Testis (tissue), 3 donors: ENCODE data around the gene NID1. TPM values are rescaled to one million over a fixed set of nuclear protein-coding genes. Genes with fewer than 3 reads are reported as not detected.

Experiments used
- DNase-seq: peaks from one replicate; pipeline ENCODE4 v3.0.0-alpha.2; 2019
- H3K27ac ChIP-seq, 2 donors: fragments of 200-600 bp; sonication (generic); one replicate each; pipeline ENCODE4 v1.5.1; 2019
- H3K27me3 ChIP-seq: fragments of 200-600 bp; sonication (generic); one replicate; pipeline ENCODE4 v1.5.1; 2019
- H3K36me3 ChIP-seq: fragments of 200-600 bp; sonication (generic); one replicate; pipeline ENCODE4 v1.5.1; 2017; ENCODE audit warnings: low read depth; ENCODE audit errors: missing control alignments
- H3K4me1 ChIP-seq: fragments of 200-600 bp; sonication (generic); one replicate; pipeline ENCODE4 v1.5.1; 2019
- H3K4me3 ChIP-seq, 2 donors: fragments of 200-600 bp; sonication (generic); one replicate each; pipeline ENCODE4 v1.5.1; 2017 to 2019
- H3K9me3 ChIP-seq: fragments of 200-600 bp; sonication (generic); one replicate; pipeline ENCODE4 v1.5.1; 2017
- CTCF ChIP-seq, 3 experiments: fragments of 450-650 bp in 2 of 3; fragments of 200-600 bp in 1 of 3; sonication (generic) in 1 of 3; IDR thresholded peaks; one replicate each; pipeline ENCODE4 v1.5.1; 2016 to 2019; ENCODE audit warnings: antibody characterized with exemption in 3 of 3, mild to moderate bottlenecking in 2 of 3, moderate library complexity in 1 of 3
- POLR2A ChIP-seq: fragments of 450-650 bp; IDR thresholded peaks from one replicate; pipeline ENCODE4 v1.6.1; 2017; ENCODE audit warnings: antibody characterized with exemption, mild to moderate bottlenecking, moderate library complexity
- WGBS, 2 donors: methylation state at CpG; one replicate each; pipeline ENCODE4 v1.1.5; 2018; 5-methylcytosine and 5-hydroxymethylcytosine counted together
- intact Hi-C: fragments of 100-400 bp; cut with DNase I; formaldehyde crosslinking; loops from one replicate; pipeline ENCODE4 v1.15.1; 2023; ENCODE audit warnings: low total_unique reads
- polyA plus RNA-seq: library from polyadenylated mRNA; stranded (reverse); fragments of 350-450 nt; fragmentation: Illumina TruSeq; extraction: RNeasy Lipid Tissue Mini Kit (QIAGEN cat#74804); gene quantifications from one replicate; pipeline ENCODE4 v1.2.3, GENCODE V29; 2014; ENCODE audit warnings: low read depth, low replicate concordance; ENCODE audit not compliant: insufficient read depth
- total RNA-seq, 2 donors: library from RNA; depleted of rRNA; stranded (reverse); fragments of >200 nt; gene quantifications; one replicate each; pipeline ENCODE4 v1.2.3, GENCODE V29; 2016

Gene NID1
- total and polyA plus RNA-seq, 3 donors from 2014 or later, result 18.8 to 36.1 (median 21.0) TPM

DNA sequence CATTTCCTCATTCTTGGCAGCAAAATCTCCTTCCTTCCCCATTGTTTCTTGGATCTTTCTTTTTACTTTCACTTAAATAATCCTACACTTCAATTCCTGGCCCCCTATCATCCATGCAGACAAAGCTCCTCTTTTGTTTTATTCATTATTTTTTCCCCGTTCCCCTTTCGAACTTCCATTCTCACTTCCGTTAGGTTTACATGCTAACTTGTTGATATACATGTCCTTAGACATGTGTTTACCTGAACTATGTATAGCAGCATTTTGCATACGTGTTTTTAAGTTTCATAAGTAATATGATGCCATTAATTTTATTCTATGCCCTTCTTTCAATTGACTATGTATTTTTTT lies 131.1 kb downstream of the NID1 start:
- Histone ChIP-seq H3K27ac (no peak overlapping the region), H3K27me3 (no peaks in the 10 kb centered on the region), H3K36me3 (no peaks in the 10 kb centered on the region), H3K4me1 (peaks cover 13% of the 10 kb centered on the region), H3K4me3 (no peak overlapping the region), H3K9me3 (no peaks in the 10 kb centered on the region)
- 81 to 87% methylated on average over 4 of the region's 4 CpGs for WGBS, 2 donors
- intact Hi-C loops, result no loop called here
- no peak for TF ChIP-seq CTCF (IDR thresholded peaks at IDR 0.05)
- no peak for TF ChIP-seq POLR2A
- DNase-seq, result no peak

DNA sequence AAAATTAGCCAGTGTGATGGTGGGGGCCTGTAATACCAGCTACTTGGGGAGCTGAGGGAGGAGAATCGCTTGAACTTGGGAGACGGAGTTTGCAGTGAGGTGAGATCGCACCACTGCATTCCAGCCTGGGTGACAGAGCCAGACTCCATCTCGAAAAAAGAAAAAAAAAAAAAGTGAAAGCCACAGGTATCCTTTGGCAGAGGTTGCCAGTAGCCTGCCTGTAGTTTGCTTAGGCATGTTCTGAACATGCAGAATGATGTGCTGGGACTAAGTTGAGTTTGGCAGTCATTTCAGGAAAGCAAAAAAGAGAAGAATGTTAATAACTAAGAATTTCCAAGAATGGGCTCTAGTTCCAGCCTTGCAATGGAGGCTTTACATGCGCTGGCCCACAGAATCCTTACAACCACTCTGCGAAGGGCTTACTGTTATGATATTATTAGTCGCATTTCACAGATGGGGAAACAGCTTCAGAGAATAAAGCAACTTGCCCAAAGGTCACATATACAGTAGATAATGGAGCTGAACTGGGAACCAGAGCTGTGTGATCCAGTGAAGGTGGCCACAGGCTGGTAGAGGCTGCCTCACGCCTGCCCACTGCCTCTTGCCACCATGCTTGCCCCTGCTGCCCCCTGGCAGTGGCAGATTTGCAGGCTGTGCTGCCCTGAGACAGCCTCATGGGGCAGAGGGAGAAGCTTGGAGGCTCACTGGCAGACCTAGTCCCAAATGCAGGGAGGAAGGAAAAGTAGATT lies 131.7 kb downstream of the NID1 start:
- H3K27me3 ChIP-seq, result no peaks in the 10 kb centered on the region
- peak overlapping the region in 1 of 2 donors; percentile 19 for H3K27ac ChIP-seq
- H3K9me3 ChIP-seq, result no peaks in the 10 kb centered on the region
- no peak overlapping the region for H3K4me3 ChIP-seq
- no peak for DNase-seq
- no peaks in the 10 kb centered on the region for H3K36me3 ChIP-seq
- WGBS, 2 donors, result 83 to 85% methylated on average over 8 of the region's 8 CpGs
- H3K4me1 ChIP-seq, result peaks cover 12% of the 10 kb centered on the region
- intact Hi-C loops, result no loop called here
- no peak for TF ChIP-seq POLR2A

DNA sequence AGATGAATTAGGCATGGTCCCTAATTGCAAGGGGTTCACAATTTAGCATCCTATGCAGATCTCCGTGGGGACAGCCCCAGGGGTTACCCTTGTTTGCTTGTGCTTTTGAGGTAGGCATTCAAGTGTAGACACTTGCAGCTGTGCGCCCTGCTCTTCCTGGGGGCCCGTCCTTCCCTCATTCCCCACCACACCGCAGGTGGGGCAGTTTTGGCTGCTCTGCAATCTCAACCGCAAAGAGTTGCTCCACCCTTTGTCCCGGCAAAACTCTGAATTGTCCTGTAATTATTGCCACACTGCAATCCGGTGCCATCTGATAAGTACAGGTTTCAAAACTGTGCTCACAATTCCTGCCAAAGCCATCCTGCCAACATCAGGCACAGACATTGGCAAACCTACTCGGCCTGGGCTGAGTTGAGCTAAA lies 132.8 kb downstream of the NID1 start:
- no peaks in the 10 kb centered on the region for H3K9me3 ChIP-seq
- H3K4me3 ChIP-seq, result no peak overlapping the region
- DNase-seq, result no peak
- no peak overlapping the region for H3K27ac ChIP-seq
- H3K36me3 ChIP-seq, result no peaks in the 10 kb centered on the region
- WGBS, 2 donors, result 72% methylated on average over 8 of the region's 8 CpGs
- no peaks in the 10 kb centered on the region for H3K27me3 ChIP-seq
- H3K4me1 ChIP-seq, result peaks cover 12% of the 10 kb centered on the region
- no peak for TF ChIP-seq CTCF (IDR thresholded peaks at IDR 0.05)
- intact Hi-C loops, result no loop called here

GRCh38 chr1:235931171-235931738 lies 133.6 kb downstream of the NID1 start:
- H3K9me3 ChIP-seq, result no peaks in the 10 kb centered on the region
- intact Hi-C loops, result no loop called here
- TF ChIP-seq CTCF (IDR thresholded peaks at IDR 0.05), result no peak
- TF ChIP-seq POLR2A, result no peak

DNA sequence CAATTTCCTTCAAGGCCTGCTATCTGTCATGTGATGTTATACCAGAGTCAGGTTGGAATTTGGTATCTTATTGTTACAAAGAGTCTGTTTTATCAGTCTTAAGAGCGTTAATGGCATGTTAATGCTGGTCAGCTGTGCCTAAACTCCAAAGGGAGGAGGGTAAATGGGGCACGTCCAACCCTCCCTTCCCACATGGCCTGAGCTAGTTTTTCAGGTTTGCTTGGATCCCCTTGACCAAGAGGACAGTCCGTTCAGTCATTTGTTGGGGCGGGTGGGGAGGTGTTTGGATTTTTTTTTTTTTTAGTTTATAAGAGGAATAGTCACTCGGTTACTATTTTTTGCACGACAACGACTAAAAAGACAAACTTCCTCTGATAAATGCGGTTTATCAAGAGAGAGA lies 134.3 kb downstream of the NID1 start:
- no peaks in the 10 kb centered on the region for H3K9me3 ChIP-seq
- no peak for TF ChIP-seq CTCF (IDR thresholded peaks at IDR 0.05)
- no peak for DNase-seq
- intact Hi-C loops, result no loop called here
- no peaks in the 10 kb centered on the region for H3K27me3 ChIP-seq
- H3K4me1 ChIP-seq, result peaks cover 9% of the 10 kb centered on the region
- 49 to 57% methylated on average over 8 of the region's 8 CpGs for WGBS, 2 donors
- no peaks in the 10 kb centered on the region for H3K36me3 ChIP-seq
- H3K4me3 ChIP-seq, result no peak overlapping the region
- H3K27ac ChIP-seq, result no peak overlapping the region

More at GRCh38 chr1:235931171-235931738, 133.6 kb downstream of the NID1 start:
- no peak for DNase-seq
- no peak overlapping the region for H3K4me3 ChIP-seq
- no peak overlapping the region for H3K27ac ChIP-seq
- no peaks in the 10 kb centered on the region for H3K27me3 ChIP-seq
- peaks cover 12% of the 10 kb centered on the region for H3K4me1 ChIP-seq
- 60 to 61% methylated on average over 8 of the region's 8 CpGs for WGBS, 2 donors
- H3K36me3 ChIP-seq, result no peaks in the 10 kb centered on the region
